Measurements from ENCODE around the gene SND1. TPM values are rescaled to one million over a fixed set of nuclear protein-coding genes. Genes with fewer than 3 reads are reported as not detected.

The SND1 gene
- total and polyA plus RNA-seq, 4 donors: 50.3 to 150 (median 105) TPM

DNA sequence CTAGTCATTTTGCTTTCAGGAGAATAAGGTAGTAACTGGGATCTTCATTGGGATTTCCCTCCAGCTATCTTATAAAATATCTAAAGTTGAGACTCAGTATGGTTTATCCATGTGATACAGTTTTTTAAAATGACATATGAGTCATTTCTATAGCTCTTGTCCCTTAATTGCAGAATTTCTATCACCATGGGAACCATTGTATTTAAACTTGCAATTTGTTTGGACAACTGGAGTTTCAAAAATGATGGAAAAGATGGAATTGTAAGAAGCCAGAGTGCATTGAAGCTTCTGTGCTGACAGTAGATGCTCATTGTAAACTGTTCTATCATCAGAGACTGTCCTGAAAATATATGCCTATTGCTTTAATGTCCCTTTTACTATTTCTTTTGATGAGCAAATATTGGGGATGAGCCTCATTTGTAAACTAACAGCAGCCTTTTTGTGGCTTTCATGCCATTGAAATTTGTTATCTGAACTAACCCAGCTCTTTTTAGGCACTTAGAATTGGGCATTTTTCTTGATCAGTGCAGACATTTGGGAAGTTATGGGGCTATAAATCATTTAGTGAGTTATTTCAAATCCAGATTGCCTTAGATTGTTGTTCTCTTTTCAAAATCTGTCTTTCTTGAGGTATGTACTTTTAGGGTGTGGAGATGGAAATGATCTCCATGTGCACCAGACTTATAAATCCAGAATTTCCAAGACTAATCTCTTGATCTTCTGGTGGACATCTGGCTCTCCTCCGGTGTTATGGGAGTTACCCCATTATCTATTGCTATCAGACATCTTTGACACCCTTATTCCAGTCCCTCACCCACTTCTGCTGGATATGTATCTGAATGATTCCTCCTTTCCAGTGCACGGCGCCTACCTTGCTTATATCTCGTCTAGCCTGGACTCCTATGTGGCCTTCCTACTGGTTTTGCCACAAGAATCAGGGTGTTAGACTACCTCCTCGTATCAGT is 159.0 kb downstream of the SND1 start:
- ATAC-seq (ENCODE audit: low FRiP score): no peak
- WGBS, 2 donors: 97% methylated on average over 5 of the region's 5 CpGs
- H3K27me3 ChIP-seq (ENCODE audit: control insufficient read depth in 1 of 2, insufficient read depth in 2 of 2, low read length in 1 of 2): no peaks in the 10 kb centered on the region
- no peak overlapping the region for H3K4me3 ChIP-seq (ENCODE audit: low read length in 2 of 2)
- H3K9me3 ChIP-seq (ENCODE audit: control insufficient read depth, low read length): no peaks in the 10 kb centered on the region
- H3K27ac ChIP-seq (ENCODE audit: low read depth in 1 of 2, low read length in 2 of 2): no peak overlapping the region
- intact Hi-C loops (cut with DNase I): no loop called here
- no peak for DNase-seq
- peaks cover 0 to 4% of the 10 kb centered on the region in 2 donors for H3K36me3 ChIP-seq (ENCODE audit: control insufficient read depth in 1 of 2, insufficient read depth in 2 of 2, low read length in 1 of 2)
- H3K4me1 ChIP-seq (ENCODE audit: control insufficient read depth in 1 of 2, insufficient read depth in 2 of 2, low read length in 2 of 2): peaks cover 0 to 4% of the 10 kb centered on the region in 2 donors

DNA sequence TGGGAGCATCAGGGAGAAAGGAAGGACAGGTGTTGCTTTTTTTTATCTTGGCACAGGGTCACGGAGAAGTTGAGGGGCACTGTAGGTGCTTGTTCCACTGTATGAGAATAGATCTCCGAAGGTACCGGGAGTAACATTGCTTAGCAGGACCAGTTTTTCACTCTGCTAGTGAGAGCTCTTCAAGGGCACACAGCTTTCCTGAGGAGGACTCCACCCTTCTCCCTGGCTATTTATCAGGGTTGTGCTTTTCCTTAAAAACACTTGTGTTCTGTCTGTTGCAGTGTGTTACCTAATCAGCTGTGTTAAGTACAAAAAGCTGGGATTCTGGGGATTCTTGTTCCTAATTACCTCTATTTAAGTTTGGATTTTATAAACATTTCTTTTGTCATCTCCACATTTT is 160.5 kb downstream of the SND1 start:
- H3K4me1 ChIP-seq (ENCODE audit: control insufficient read depth in 1 of 2, insufficient read depth in 2 of 2, low read length in 2 of 2): peaks cover 0 to 5% of the 10 kb centered on the region in 2 donors
- no peak overlapping the region for H3K4me3 ChIP-seq (ENCODE audit: low read length in 2 of 2)
- 89% methylated on average over 3 of the region's 3 CpGs for WGBS, 2 donors
- H3K27me3 ChIP-seq (ENCODE audit: control insufficient read depth in 1 of 2, insufficient read depth in 2 of 2, low read length in 1 of 2): no peaks in the 10 kb centered on the region
- no peak for DNase-seq
- intact Hi-C loops (cut with DNase I): no loop called here
- H3K27ac ChIP-seq (ENCODE audit: low read depth in 1 of 2, low read length in 2 of 2): no peak overlapping the region
- no peaks in the 10 kb centered on the region for H3K9me3 ChIP-seq (ENCODE audit: control insufficient read depth, low read length)
- H3K36me3 ChIP-seq (ENCODE audit: control insufficient read depth in 1 of 2, insufficient read depth in 2 of 2, low read length in 1 of 2): peaks cover 0 to 3% of the 10 kb centered on the region in 2 donors
- no peak for ATAC-seq (ENCODE audit: low FRiP score)

DNA sequence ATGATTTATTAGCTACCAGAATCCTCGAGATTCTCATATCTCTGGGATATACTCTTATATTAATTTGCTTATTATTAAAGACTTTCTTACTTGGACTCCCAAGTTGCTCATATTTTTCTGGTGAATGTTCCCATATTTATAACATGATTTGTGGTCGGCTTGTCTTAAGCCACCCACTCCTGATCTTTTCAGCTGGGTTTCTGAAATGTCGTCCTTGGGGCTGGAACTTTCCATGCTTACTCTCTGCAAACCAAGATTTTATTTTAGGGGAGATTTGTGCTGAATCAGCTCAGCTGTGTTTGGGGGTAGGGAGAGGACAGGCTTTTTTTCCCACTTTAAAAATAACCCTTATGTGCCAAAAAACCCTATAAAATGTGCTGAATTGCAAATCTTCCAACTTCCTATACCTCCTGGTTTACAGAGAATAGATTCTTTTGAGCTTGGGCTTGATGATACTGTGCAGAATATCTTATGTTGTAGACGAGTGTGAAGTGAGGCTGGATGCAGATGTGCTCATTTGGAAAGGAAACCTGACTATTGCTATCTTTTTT is 162.1 kb downstream of the SND1 start:
- ATAC-seq (ENCODE audit: low FRiP score): no peak
- Histone ChIP-seq H3K27me3 (ENCODE audit: control insufficient read depth in 1 of 2, insufficient read depth in 2 of 2, low read length in 1 of 2) (no peaks in the 10 kb centered on the region), H3K4me3 (ENCODE audit: low read length in 2 of 2) (no peak overlapping the region), H3K9me3 (ENCODE audit: control insufficient read depth, low read length) (no peaks in the 10 kb centered on the region), H3K4me1 (ENCODE audit: control insufficient read depth in 1 of 2, insufficient read depth in 2 of 2, low read length in 2 of 2) (peaks cover 0 to 5% of the 10 kb centered on the region in 2 donors), H3K36me3 (ENCODE audit: control insufficient read depth in 1 of 2, insufficient read depth in 2 of 2, low read length in 1 of 2) (no peaks in the 10 kb centered on the region), H3K27ac (ENCODE audit: low read depth in 1 of 2, low read length in 2 of 2) (no peak overlapping the region)
- intact Hi-C loops (cut with DNase I): no loop called here
- no peak for DNase-seq
- WGBS, 2 donors: 42 to 48% methylated on average over 4 of the region's 4 CpGs

DNA sequence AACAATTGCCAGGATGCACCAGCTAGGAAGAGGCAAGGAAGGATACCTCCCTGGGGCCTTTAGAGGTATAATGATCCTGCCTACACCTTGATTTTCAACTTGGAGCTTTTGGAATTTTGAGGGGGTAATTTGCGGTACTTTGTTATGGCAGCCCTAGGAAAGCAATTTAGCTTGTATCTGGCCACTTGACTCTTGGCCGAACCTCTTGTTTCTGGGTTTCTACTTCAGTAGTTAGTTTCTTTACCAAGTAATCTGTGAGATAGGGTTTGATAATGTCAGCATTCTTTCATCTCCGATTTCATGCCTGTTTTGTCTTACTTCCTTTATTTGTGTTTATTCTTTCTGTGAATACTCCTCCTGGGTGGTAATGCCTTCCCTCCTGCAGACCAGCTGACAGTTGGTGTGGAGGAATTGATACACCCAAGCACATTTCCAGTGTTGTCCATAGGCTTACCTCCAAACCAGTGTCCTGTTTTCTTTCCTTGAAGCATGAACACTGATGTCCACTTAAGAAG is 163.7 kb downstream of the SND1 start:
- Histone ChIP-seq H3K27ac (ENCODE audit: low read depth in 1 of 2, low read length in 2 of 2) (no peak overlapping the region), H3K27me3 (ENCODE audit: control insufficient read depth in 1 of 2, insufficient read depth in 2 of 2, low read length in 1 of 2) (no peaks in the 10 kb centered on the region), H3K4me3 (ENCODE audit: low read length in 2 of 2) (no peak overlapping the region), H3K4me1 (ENCODE audit: control insufficient read depth in 1 of 2, insufficient read depth in 2 of 2, low read length in 2 of 2) (peaks cover 0 to 5% of the 10 kb centered on the region in 2 donors), H3K9me3 (ENCODE audit: control insufficient read depth, low read length) (no peaks in the 10 kb centered on the region), H3K36me3 (ENCODE audit: control insufficient read depth in 1 of 2, insufficient read depth in 2 of 2, low read length in 1 of 2) (no peaks in the 10 kb centered on the region)
- intact Hi-C loops (cut with DNase I): no loop called here
- ATAC-seq (ENCODE audit: low FRiP score): no peak
- 92 to 96% methylated on average over 3 of the region's 3 CpGs for WGBS, 2 donors
- DNase-seq: no peak

DNA sequence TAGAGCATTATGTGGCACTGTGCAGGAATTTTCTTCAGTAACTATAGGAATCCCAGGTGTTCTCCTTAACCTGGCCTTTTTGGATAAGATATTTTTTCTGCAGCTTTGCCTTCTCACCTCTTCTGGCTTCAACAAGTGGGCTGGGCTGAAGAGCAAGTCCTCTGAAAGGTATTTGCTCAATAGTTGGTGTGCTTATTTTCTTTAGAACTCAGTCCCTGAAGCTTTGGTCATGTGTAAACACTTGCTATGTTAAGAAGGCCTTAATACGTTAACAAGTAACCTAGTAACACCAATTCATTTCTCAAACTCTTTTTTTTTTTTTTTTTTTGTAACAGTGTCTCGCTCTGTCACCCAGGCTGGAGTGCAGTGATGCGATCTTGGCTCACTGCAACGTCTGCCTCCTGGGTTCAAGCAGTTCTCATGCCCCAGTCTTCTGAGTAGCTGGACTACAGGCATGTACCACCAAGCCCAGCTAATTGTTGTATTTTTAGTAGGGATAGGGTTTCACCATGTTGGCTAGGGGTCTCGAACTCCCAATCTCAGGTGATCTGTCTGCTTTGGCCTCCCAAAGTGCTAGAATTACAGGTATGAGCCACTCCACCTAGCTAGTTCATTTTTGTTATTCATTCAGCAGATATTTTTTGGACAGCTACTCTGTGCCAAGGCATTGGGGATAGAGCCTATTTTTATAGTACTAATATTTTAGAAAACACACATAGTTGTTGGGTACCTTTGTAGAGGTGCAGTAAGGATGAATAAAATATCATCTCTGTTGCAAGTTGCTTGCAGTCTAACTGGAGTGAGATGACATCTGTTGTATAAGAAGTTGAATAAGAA is 164.6 kb downstream of the SND1 start:
- Histone ChIP-seq H3K27me3 (ENCODE audit: control insufficient read depth in 1 of 2, insufficient read depth in 2 of 2, low read length in 1 of 2) (no peaks in the 10 kb centered on the region), H3K4me1 (ENCODE audit: control insufficient read depth in 1 of 2, insufficient read depth in 2 of 2, low read length in 2 of 2) (peaks cover 0 to 5% of the 10 kb centered on the region in 2 donors), H3K4me3 (ENCODE audit: low read length in 2 of 2) (no peak overlapping the region), H3K36me3 (ENCODE audit: control insufficient read depth in 1 of 2, insufficient read depth in 2 of 2, low read length in 1 of 2) (no peaks in the 10 kb centered on the region), H3K27ac (ENCODE audit: low read depth in 1 of 2, low read length in 2 of 2) (no peak overlapping the region), H3K9me3 (ENCODE audit: control insufficient read depth, low read length) (no peaks in the 10 kb centered on the region)
- DNase-seq (no peak), ATAC-seq (ENCODE audit: low FRiP score) (no peak)
- intact Hi-C loops (cut with DNase I): no loop called here
- 85 to 87% methylated on average over 5 of the region's 5 CpGs for WGBS, 2 donors

DNA sequence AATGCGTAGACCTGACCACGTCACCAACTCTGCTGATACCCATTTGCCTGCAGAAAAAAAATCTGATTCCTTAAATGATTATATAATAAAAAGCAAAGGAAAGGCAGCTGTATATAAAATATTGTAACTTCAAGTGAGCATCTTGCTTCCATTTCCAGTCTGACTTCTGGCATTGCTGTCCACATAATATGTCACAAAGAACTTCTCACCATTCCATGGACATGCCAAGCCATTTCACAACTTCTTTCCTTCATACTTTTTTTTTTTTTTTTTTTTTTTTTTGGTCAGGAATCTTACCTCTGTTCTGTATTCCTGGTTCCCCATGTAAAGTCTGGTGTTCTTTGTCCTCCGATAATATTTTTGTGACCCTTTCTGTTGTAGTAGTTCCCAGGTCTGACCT is 165.5 kb downstream of the SND1 start:
- H3K27ac ChIP-seq (ENCODE audit: low read depth in 1 of 2, low read length in 2 of 2): no peak overlapping the region
- H3K4me1 ChIP-seq (ENCODE audit: control insufficient read depth in 1 of 2, insufficient read depth in 2 of 2, low read length in 2 of 2): peaks cover 0 to 5% of the 10 kb centered on the region in 2 donors
- H3K27me3 ChIP-seq (ENCODE audit: control insufficient read depth in 1 of 2, insufficient read depth in 2 of 2, low read length in 1 of 2): no peaks in the 10 kb centered on the region
- WGBS, 2 donors: 98 to 100% methylated on average over 3 of the region's 3 CpGs
- intact Hi-C loops (cut with DNase I): no loop called here
- ATAC-seq (ENCODE audit: low FRiP score) (no peak), DNase-seq (no peak)
- no peak overlapping the region for H3K4me3 ChIP-seq (ENCODE audit: low read length in 2 of 2)
- H3K9me3 ChIP-seq (ENCODE audit: control insufficient read depth, low read length): no peaks in the 10 kb centered on the region
- no peaks in the 10 kb centered on the region for H3K36me3 ChIP-seq (ENCODE audit: control insufficient read depth in 1 of 2, insufficient read depth in 2 of 2, low read length in 1 of 2)

DNA sequence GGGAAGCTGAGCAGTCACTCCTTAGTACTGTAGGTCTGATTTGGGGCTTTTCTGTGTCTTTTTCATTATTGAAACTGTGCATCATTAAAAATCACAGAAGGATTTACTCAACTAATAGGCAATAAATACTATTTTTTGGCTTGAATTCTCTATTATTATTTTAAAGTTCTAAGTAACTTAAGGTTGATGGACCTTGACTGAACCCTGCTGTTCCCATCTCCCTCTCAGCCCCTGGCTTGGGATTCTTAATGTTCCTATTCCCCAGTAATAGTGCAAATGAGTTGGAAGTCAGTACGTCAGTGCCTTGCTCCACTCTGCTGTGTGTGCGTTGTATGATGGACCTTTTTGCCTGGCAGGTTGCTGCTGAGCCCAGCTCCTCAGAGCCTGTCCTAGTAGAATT is 166.3 kb downstream of the SND1 start:
- intact Hi-C loops (cut with DNase I): no loop called here

DNA sequence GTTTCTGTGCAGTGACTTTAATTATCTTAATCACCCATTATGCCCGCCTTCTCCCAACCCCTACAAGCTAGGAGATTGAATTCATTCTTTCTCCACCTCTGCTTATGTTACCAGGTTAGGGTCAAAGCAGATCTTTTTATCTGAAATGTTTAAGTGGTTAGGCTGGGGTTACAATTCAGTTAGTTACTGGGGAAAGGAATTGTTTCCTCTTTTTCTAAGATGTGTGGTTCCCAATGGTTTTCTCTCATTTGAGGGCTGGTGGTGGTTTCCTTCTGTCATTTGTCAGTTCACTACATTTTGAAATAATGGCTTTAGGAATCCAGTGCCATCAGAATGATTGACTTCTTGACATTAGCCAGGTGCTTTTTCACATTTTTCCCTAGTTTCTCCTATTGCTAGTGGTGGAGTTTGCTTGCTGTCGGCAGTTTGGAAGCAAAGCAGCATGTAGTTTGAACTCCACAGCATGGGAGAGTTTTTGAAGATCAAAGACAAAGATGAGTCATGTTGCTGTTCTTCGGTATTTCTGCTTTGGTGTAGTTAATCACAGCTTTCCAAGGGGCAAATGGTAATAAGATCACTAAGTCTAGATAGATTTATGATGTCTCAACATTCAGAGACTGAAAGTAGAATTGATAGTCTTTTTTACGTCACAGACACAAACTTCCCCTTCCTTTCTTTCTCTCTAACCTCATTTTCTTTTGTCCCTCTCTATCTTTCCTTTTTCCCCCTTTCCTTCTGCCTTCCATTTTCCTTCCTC is 168.2 kb downstream of the SND1 start:
- no peak overlapping the region for H3K4me3 ChIP-seq (ENCODE audit: low read length in 2 of 2)
- no peak for ATAC-seq (ENCODE audit: low FRiP score)
- intact Hi-C loops (cut with DNase I): loop anchor here in 1 of 2 donors (10.0 kb wide), 1 partner anchor 175 kb away; no protein-coding TSS in a partner anchor
- 83 to 85% methylated on average over 4 of the region's 4 CpGs for WGBS, 2 donors
- no peak overlapping the region for H3K27ac ChIP-seq (ENCODE audit: low read depth in 1 of 2, low read length in 2 of 2)
- H3K27me3 ChIP-seq (ENCODE audit: control insufficient read depth in 1 of 2, insufficient read depth in 2 of 2, low read length in 1 of 2): no peaks in the 10 kb centered on the region
- H3K36me3 ChIP-seq (ENCODE audit: control insufficient read depth in 1 of 2, insufficient read depth in 2 of 2, low read length in 1 of 2): no peaks in the 10 kb centered on the region
- DNase-seq: no peak
- H3K9me3 ChIP-seq (ENCODE audit: control insufficient read depth, low read length): no peaks in the 10 kb centered on the region
- H3K4me1 ChIP-seq (ENCODE audit: control insufficient read depth in 1 of 2, insufficient read depth in 2 of 2, low read length in 2 of 2): peaks cover 0 to 3% of the 10 kb centered on the region in 2 donors

More for the DNA sequence above, 166.3 kb downstream of the SND1 start:
- 96 to 98% methylated on average over 2 of the region's 2 CpGs for WGBS, 2 donors
- H3K27me3 ChIP-seq (ENCODE audit: control insufficient read depth in 1 of 2, insufficient read depth in 2 of 2, low read length in 1 of 2): no peaks in the 10 kb centered on the region
- H3K27ac ChIP-seq (ENCODE audit: low read depth in 1 of 2, low read length in 2 of 2): no peak overlapping the region
- H3K9me3 ChIP-seq (ENCODE audit: control insufficient read depth, low read length): no peaks in the 10 kb centered on the region
- no peaks in the 10 kb centered on the region for H3K36me3 ChIP-seq (ENCODE audit: control insufficient read depth in 1 of 2, insufficient read depth in 2 of 2, low read length in 1 of 2)
- ATAC-seq (ENCODE audit: low FRiP score): no peak
- peaks cover 0 to 5% of the 10 kb centered on the region in 2 donors for H3K4me1 ChIP-seq (ENCODE audit: control insufficient read depth in 1 of 2, insufficient read depth in 2 of 2, low read length in 2 of 2)
- no peak overlapping the region for H3K4me3 ChIP-seq (ENCODE audit: low read length in 2 of 2)
- no peak for DNase-seq
